Small intestine (tissue), 7 donors: ENCODE results near the gene BAIAP2. TPM values are rescaled to one million over a fixed set of nuclear protein-coding genes. Genes with fewer than 3 reads are reported as not detected.
"Not testable (repeated sequence)": the region's sequence is repeated elsewhere in the genome, so short reads cannot be mapped to it uniquely, and the experiment has no call there.

ENCODE experiments used
- DNase-seq, 2 donors: peaks; one replicate each; pipeline versions ENCODE4 v3.0.0 to v3.0.0-alpha.2; 2013
- FAIRE-seq: peaks from 2 replicates; lab custom pipeline; 2012; peaks lifted over from hg19 to GRCh38; lab: Jason Lieb, UNC
- H3K27ac ChIP-seq, 3 donors: one replicate each; pipeline ENCODE4 v1.5.1; 2013; ENCODE audit warnings: low read length in 2 of 3, mild to moderate bottlenecking in 2 of 3, control low read depth in 1 of 3, inconsistent platforms in 1 of 3, low read depth in 1 of 3, moderate library complexity in 1 of 3
- H3K27me3 ChIP-seq, 3 donors: one replicate each; pipeline ENCODE4 v1.6.1; 2013; ENCODE audit warnings: low read length in 3 of 3, inconsistent platforms in 1 of 3; ENCODE audit not compliant: control insufficient read depth in 3 of 3, insufficient read depth in 3 of 3
- H3K36me3 ChIP-seq, 3 donors: one replicate each; pipeline ENCODE4 v1.6.1; 2013; ENCODE audit warnings: low read length in 3 of 3, inconsistent platforms in 1 of 3, low read depth in 1 of 3, mild to moderate bottlenecking in 1 of 3, moderate library complexity in 1 of 3; ENCODE audit not compliant: control insufficient read depth in 3 of 3, insufficient read depth in 2 of 3
- H3K4me1 ChIP-seq, 3 donors: one replicate each; pipeline ENCODE4 v1.6.1; 2013; ENCODE audit warnings: low read length in 2 of 3, inconsistent platforms in 1 of 3, low read depth in 1 of 3, mild to moderate bottlenecking in 1 of 3, moderate library complexity in 1 of 3; ENCODE audit not compliant: control insufficient read depth in 3 of 3, insufficient read depth in 2 of 3
- H3K4me3 ChIP-seq, 3 donors: one replicate each; pipeline ENCODE4 v1.5.1; 2013; ENCODE audit warnings: low read length in 3 of 3, control low read depth in 1 of 3, inconsistent platforms in 1 of 3, low read depth in 1 of 3, mild to moderate bottlenecking in 1 of 3, moderate library complexity in 1 of 3
- H3K9me3 ChIP-seq, 2 donors: one replicate each; pipeline ENCODE4 v1.6.1; 2013; ENCODE audit warnings: low read depth in 1 of 2, low read length in 1 of 2; ENCODE audit not compliant: control insufficient read depth in 2 of 2, insufficient read depth in 1 of 2
- WGBS, 3 donors: extraction: QIAGEN DNeasy Blood & Tissue Kit; methylation state at CpG; one replicate each; pipeline ENCODE4 v1.1.7; 2013; 5-methylcytosine and 5-hydroxymethylcytosine counted together
- polyA plus RNA-seq, 4 donors: library from polyadenylated mRNA; stranded (reverse) in 3 of 4; unstranded in 1 of 4; fragments of 200-250 nt in 3 of 4; fragments of 120-200 nt in 1 of 4; gene quantifications; one replicate each; pipeline versions ENCODE4 v1.2.1 to v1.2.3, GENCODE V29; 2013
- donor health status: healthy with polysubstance abuse.
- donor health status: control.
- donor health status: control.
- donor health status: Bipolar disorder and iron deficiency.
- donor health status: healthy.

BAIAP2 gene
- polyA plus RNA-seq, 4 donors, result 1.8 to 14.5 (median 7.5) TPM

DNA sequence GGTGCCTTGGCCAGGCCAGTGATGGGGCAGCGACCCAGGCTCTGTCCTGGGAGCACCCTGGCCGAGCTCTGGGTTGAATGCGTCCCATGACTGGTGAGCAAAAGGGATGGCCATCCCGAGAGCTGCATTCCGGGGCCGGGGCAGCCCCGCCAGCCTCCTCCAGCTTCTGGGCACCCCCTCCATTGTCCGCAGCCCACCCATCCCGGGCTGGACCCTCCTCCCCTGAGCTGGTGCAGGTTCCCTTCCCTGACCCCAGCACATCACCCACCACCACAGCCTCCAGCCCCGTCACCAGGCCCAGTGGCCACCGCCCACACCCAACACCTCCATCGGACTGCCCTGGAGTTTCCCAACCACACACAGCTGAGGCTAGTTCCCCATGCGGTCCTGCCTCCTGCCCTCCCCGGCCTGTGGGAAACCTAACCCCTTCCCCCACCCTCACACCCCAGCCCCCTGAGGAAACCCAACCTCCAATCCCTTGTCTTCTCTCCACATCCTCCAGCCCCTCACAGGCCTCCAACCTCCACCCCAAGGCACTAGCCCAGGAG is 114.1 kb downstream of the BAIAP2 start:
- Histone ChIP-seq H3K4me1 (peaks cover 0 to 2% (median 0%) of the 10 kb centered on the region in 3 donors), H3K4me3 (no peak overlapping the region), H3K36me3 (peaks cover 0 to 24% (median 0%) of the 10 kb centered on the region in 3 donors), H3K27me3 (no peaks in the 10 kb centered on the region), H3K9me3 (no peaks in the 10 kb centered on the region), H3K27ac (no peak overlapping the region)
- WGBS, 3 donors, result 80 to 85% (median 81%) methylated on average over 7 to 14 of the region's 14 CpGs
- FAIRE-seq, result no peak
- DNase-seq, result no peak

DNA sequence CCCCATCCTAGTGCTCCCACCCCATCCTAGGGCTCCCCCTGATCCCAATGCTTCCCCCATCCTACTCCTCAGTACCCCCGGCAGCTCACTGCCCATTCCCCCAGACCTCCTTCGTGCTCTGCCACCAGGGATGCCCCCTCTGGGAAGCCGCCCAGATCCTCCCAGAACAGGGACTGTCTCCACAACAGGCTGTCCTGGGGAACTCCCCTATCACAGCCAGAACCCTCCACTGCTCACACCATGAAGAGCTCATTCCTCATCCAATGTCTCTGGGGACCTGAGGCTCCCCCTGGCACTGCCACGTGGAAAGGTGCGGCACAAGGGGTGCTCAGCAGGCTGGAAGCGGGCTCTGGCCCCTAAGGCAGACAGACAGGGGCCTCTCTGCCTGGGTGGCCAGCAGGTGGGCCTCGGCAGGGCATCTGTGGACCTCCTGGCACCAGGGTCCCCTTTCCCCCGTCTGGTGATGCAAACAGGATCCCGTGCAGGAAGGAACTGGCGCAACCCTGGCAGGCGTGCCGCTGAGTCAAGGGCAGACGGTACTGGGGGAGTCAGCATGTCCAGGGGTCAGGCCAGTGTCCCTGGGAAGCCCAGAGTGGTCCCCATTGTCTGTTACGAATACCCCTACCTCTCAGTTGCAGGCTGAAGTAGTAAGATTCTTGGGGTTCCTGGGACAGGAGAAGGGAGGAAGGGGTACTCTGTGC is 115.6 kb downstream of the BAIAP2 start:
- H3K4me1 ChIP-seq, result no peaks in the 10 kb centered on the region
- FAIRE-seq, result no peak
- H3K4me3 ChIP-seq, result no peak overlapping the region
- DNase-seq, result no peak
- H3K27me3 ChIP-seq, result no peaks in the 10 kb centered on the region
- H3K36me3 ChIP-seq, result peaks cover 0 to 27% (median 0%) of the 10 kb centered on the region in 3 donors
- 69 to 82% (median 78%) methylated on average over 14 of the region's 14 CpGs for WGBS, 3 donors
- no peak overlapping the region for H3K27ac ChIP-seq
- H3K9me3 ChIP-seq, result no peaks in the 10 kb centered on the region

- H3K4me1 ChIP-seq, result no peaks in the 10 kb centered on the region
- WGBS, 3 donors, result 86 to 87% (median 87%) methylated on average over 12 to 13 of the region's 13 CpGs
- no peak overlapping the region for H3K27ac ChIP-seq
- no peak overlapping the region for H3K4me3 ChIP-seq
- no peak for DNase-seq
- H3K9me3 ChIP-seq, result no peaks in the 10 kb centered on the region
- H3K36me3 ChIP-seq, result peaks cover 0 to 30% (median 0%) of the 10 kb centered on the region in 3 donors
- FAIRE-seq, result no peak
- no peaks in the 10 kb centered on the region for H3K27me3 ChIP-seq
These were observed 116.3 kb downstream of the BAIAP2 start for GRCh38 chr17:81151278-81151677.

DNA sequence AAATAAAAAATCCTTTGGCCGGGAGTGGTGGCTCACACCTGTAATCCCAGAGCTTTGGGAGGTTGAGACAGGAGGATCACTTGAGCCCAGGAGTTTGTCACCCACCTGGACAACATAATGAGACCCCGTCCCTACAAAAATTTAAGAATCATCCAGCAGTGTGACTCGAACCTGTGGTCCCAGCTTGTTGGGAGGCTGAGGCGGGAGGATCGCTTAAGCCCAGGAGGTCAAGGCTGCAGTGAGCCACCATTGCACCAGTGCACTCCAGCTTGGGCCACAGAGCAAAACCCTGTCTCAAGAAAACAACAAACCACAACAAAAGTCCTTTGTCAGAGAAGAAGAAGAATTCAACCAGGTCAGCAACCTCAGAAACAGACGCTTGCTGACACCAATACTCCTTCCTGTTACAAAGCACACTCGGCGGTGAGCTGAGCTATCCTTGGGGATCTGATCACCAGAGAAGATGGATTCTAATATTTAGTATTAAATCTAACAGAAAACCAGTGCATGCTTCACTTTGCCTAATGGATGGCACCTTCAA is 117.4 kb downstream of the BAIAP2 start:
- WGBS, 3 donors, result 67 to 90% (median 79%) methylated on average over 8 of the region's 8 CpGs
- Histone ChIP-seq H3K27me3 (no peaks in the 10 kb centered on the region), H3K36me3 (peaks cover 0 to 29% (median 0%) of the 10 kb centered on the region in 3 donors), H3K4me3 (no peak overlapping the region), H3K27ac (no peak overlapping the region), H3K9me3 (no peaks in the 10 kb centered on the region), H3K4me1 (no peaks in the 10 kb centered on the region)
- no peak for DNase-seq
- FAIRE-seq, result no peak

DNA sequence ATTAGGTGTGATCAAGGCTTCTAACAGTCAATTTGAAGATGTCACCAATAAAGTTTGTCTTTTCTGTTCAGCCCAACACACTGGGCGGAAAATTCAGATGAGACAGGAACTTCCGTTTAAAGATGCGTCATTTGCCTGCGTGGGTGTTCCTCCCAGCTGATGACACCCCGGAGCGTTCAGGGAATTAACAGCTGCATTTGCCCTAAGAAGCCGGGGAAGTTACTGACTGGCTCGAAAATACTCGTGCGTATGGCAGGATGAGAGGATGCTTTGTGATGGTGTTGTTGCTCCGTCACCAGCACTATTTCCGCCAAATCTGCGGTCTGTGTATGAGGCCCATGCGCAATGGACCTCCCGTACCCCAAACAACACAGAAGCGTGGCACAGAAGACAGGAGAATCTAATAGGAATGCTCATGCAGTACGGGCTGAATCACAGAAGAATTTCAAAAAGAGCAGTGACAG is 118.4 kb downstream of the BAIAP2 start:
- no peak overlapping the region for H3K27ac ChIP-seq
- peaks cover 0 to 34% (median 0%) of the 10 kb centered on the region in 3 donors for H3K36me3 ChIP-seq
- FAIRE-seq, result no peak
- no peaks in the 10 kb centered on the region for H3K9me3 ChIP-seq
- H3K4me3 ChIP-seq, result no peak overlapping the region
- WGBS, 3 donors, result 76 to 90% (median 80%) methylated on average over 17 of the region's 17 CpGs
- no peaks in the 10 kb centered on the region for H3K27me3 ChIP-seq
- no peaks in the 10 kb centered on the region for H3K4me1 ChIP-seq
- DNase-seq, result no peak

- H3K4me1 ChIP-seq, H3K4me3 ChIP-seq, H3K27me3 ChIP-seq, FAIRE-seq, DNase-seq, H3K27ac ChIP-seq, H3K9me3 ChIP-seq: not testable (repeated sequence)
- peaks cover 0 to 38% (median 0%) of the 10 kb centered on the region in 3 donors for H3K36me3 ChIP-seq
- 90 to 94% (median 93%) methylated on average over 9 of the region's 9 CpGs for WGBS, 3 donors
These were observed 119.1 kb downstream of the BAIAP2 start for GRCh38 chr17:81154016-81154415.

DNA sequence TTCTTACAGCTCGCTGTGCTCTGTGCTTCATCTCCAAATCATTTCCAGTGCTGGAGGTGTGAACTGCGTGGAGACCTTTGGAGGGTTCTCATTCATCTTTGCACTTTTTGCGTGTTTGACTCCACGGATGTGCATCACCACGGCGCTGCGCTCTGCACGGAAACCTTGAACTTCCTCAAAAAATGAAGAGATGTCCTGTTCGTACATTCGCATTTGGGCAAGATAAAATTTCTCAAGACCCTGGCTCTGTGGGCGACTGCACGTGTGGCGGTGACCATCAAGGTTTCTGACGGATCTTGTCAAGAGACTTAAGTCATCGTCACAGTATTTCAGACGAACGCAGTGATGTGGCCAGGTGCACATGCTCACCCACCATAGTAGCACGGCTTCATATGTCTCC is 120.0 kb downstream of the BAIAP2 start:
- DNase-seq, result no peak
- 93 to 95% (median 93%) methylated on average over 18 of the region's 18 CpGs for WGBS, 3 donors
- no peak for FAIRE-seq
- Histone ChIP-seq H3K27ac (no peak overlapping the region), H3K27me3 (no peaks in the 10 kb centered on the region), H3K4me1 (no peaks in the 10 kb centered on the region), H3K4me3 (no peak overlapping the region), H3K36me3 (peaks cover 0 to 36% (median 0%) of the 10 kb centered on the region in 3 donors), H3K9me3 (no peaks in the 10 kb centered on the region)

DNA sequence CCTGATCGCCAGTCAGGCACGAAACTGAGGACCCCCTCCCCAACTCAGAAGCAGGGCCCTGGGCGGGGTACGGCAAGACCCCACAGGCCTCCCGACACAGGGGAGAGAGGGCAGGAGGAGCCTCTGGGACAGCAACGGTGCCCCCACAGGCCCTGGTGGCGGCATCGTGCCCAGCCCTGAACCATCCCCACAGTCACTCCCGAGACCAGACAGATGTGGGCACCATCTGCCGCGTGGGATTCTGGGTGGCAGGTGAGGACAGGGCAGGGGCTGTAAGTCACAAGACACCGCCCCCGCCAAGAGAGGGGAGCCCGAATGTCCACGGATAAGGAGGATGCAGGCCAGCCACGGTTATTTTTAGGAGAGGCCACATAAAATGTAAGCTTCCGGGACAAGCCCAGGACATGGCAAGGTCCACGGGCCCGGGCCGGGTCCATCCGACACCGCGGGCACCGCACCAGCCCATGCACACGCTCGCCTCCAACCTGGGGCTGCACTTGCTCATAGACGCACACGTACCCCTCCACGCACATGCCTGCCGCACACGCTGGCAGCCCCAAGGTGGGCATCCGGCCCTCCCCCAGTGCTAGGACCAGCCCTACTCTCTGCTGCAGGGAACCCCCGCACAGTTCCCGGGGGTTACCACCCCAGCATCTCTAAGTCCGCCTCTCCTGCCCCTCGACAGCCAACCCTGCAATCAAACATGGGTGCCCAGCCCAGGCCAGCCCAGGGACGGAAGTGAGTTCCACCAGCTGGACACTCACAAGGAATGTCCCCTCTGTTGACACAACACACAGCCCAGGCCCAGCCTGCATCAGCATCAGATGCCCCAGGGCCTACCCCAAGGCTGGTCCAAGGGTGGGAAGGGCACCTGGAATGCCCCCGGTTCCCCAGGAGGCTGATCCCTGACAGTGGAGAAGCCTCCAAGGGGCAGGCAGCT is 122.2 kb downstream of the BAIAP2 start:
- H3K4me1 ChIP-seq, result no peaks in the 10 kb centered on the region
- H3K4me3 ChIP-seq, result no peak overlapping the region
- WGBS, 3 donors, result 89 to 92% (median 91%) methylated on average over 36 to 38 of the region's 38 CpGs
- H3K27me3 ChIP-seq, result no peaks in the 10 kb centered on the region
- H3K27ac ChIP-seq, result no peak overlapping the region
- H3K36me3 ChIP-seq, result peaks cover 0 to 41% (median 0%) of the 10 kb centered on the region in 3 donors
- H3K9me3 ChIP-seq, result no peaks in the 10 kb centered on the region
- DNase-seq (no peak), FAIRE-seq (no peak)
